Neural progenitor cell (in vitro differentiated cells): ENCODE results near the gene NRIP2. TPM values are rescaled to one million over a fixed set of nuclear protein-coding genes. Genes with fewer than 3 reads are reported as not detected.
A peak's percentile ranks its signal among the peaks of the same experiment; 100 is the strongest.

ENCODE experiments used
- DNase-seq: peaks from one replicate; pipeline ENCODE4 v3.0.0-alpha.2; 2016; ENCODE audit warnings: low spot score
- H2AFZ ChIP-seq: fragments of 200-600 bp; sonication (generic); replicated peaks from 2 replicates; pipeline ENCODE4 v1.6.1; 2016; ENCODE audit warnings: antibody characterized with exemption
- H3F3A ChIP-seq: fragments of 200-600 bp; sonication (generic); 2 replicates; pipeline ENCODE4 v1.6.1; 2016; ENCODE audit warnings: antibody characterized with exemption, low read depth
- H3K27ac ChIP-seq: fragments of 200-600 bp; sonication (generic); 2 replicates; pipeline ENCODE4 v1.5.1; 2016; ENCODE audit warnings: mild to moderate bottlenecking
- H3K27me3 ChIP-seq: fragments of 200-600 bp; sonication (generic); 2 replicates; pipeline ENCODE4 v1.6.1; 2016; ENCODE audit warnings: mild to moderate bottlenecking, moderate library complexity
- H3K36me3 ChIP-seq: fragments of 200-600 bp; sonication (generic); 2 replicates; pipeline ENCODE4 v1.5.1; 2016
- H3K4me1 ChIP-seq: fragments of 200-600 bp; sonication (generic); 2 replicates; pipeline ENCODE4 v1.6.1; 2016; ENCODE audit warnings: mixed run types
- H3K4me2 ChIP-seq: fragments of 200-600 bp; sonication (generic); 2 replicates; pipeline ENCODE4 v1.6.1; 2016
- H3K4me3 ChIP-seq: fragments of 200-600 bp; sonication (generic); 2 replicates; pipeline ENCODE4 v1.5.1; 2016
- H3K79me2 ChIP-seq: fragments of 200-600 bp; sonication (generic); 2 replicates; pipeline ENCODE4 v1.6.1; 2016; ENCODE audit warnings: low read depth
- H3K9ac ChIP-seq: fragments of 200-600 bp; sonication (generic); 2 replicates; pipeline ENCODE4 v1.6.1; 2016
- H3K9me3 ChIP-seq: fragments of 200-600 bp; sonication (generic); 2 replicates; pipeline ENCODE4 v1.5.1; 2016; ENCODE audit warnings: low read depth
- H4K20me1 ChIP-seq: fragments of 200-600 bp; sonication (generic); 2 replicates; pipeline ENCODE4 v1.6.1; 2016; ENCODE audit warnings: low read depth
- H3K27ac Mint-ChIP-seq: 3 replicates; pipeline ENCODE4 v1.8.0; 2021; ENCODE audit warnings: mixed read lengths
- H3K27me3 Mint-ChIP-seq: 2 replicates; pipeline ENCODE4 v1.8.0; 2022; ENCODE audit warnings: low read depth, mild to moderate bottlenecking, inconsistent platforms, moderate library complexity, mixed read lengths; ENCODE audit not compliant: insufficient read depth
- H3K36me3 Mint-ChIP-seq: 3 replicates; pipeline ENCODE4 v1.8.0; 2021; ENCODE audit warnings: mixed read lengths
- H3K4me1 Mint-ChIP-seq: 3 replicates; pipeline ENCODE4 v1.8.0; 2021; ENCODE audit warnings: mixed read lengths
- H3K4me3 Mint-ChIP-seq: 3 replicates; pipeline ENCODE4 v1.8.0; 2021; ENCODE audit warnings: mild to moderate bottlenecking, moderate library complexity, mixed read lengths
- H3K9me3 Mint-ChIP-seq: 3 replicates; pipeline ENCODE4 v1.8.0; 2020; ENCODE audit warnings: mixed read lengths
- CTCF ChIP-seq: fragments of 200-600 bp; sonication (generic); IDR thresholded peaks from 2 replicates; pipeline ENCODE4 v1.5.1; 2017; ENCODE audit warnings: antibody characterized with exemption, mild to moderate bottlenecking
- EZH2 ChIP-seq: fragments of 200-600 bp; sonication (generic); IDR thresholded peaks from 2 replicates; pipeline ENCODE4 v1.6.1; 2017; ENCODE audit warnings: antibody characterized with exemption, mild to moderate bottlenecking, moderate library complexity
- EZH2phosphoT487 ChIP-seq: fragments of 200-600 bp; sonication (generic); IDR thresholded peaks from 2 replicates; pipeline ENCODE4 v1.6.1; 2017; ENCODE audit warnings: antibody characterized with exemption
- total RNA-seq: library from RNA; depleted of rRNA; stranded (reverse); fragments of >200 nt; gene quantifications from 2 replicates; pipeline ENCODE4 v1.2.3, GENCODE V29; 2015; ENCODE audit warnings: low replicate concordance

Gene NRIP2
- total RNA-seq, 1 donor from 2014 or later, result 0.65 TPM

DNA sequence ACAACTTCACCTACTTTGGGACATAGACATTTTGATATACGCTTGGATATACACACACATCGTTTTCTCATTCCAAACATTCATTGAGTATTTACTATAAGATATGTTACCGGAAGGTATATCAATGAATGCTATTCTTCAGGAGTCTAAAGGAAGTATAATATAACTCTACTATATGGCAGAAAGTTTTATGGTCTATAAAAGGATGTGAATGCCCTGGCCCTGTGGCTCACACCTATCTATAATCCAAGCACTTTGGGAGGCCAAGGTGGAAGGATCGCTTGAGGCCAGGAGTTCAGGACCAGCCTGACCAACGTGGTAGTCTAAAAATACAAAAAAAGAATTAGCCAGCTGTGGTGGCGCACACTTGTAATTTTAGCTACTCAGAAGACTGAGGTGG lies 5.6 kb downstream of the NRIP2 start:
- H3K9me3 ChIP-seq, result no peaks in the 10 kb centered on the region
- peaks cover 15% of the 10 kb centered on the region for H3K27me3 Mint-ChIP-seq
- no peak overlapping the region for H3K4me3 ChIP-seq
- no peaks in the 10 kb centered on the region for H3K9me3 Mint-ChIP-seq
- DNase-seq, result no peak
- H3K27ac ChIP-seq, result no peak overlapping the region
- H3K36me3 Mint-ChIP-seq, result peaks cover 14% of the 10 kb centered on the region
- no peak overlapping the region for H3K4me3 Mint-ChIP-seq
- TF ChIP-seq EZH2phosphoT487 (no peak), CTCF (no peak), EZH2 (no peak)
- H2AFZ ChIP-seq, result no peak overlapping the region
- H3K79me2 ChIP-seq, result no peaks in the 10 kb centered on the region
- peaks cover 36% of the 10 kb centered on the region for H3K4me1 Mint-ChIP-seq
- peaks cover 32% of the 10 kb centered on the region for H3F3A ChIP-seq
- H3K27me3 ChIP-seq, result no peaks in the 10 kb centered on the region
- no peaks in the 10 kb centered on the region for H3K36me3 ChIP-seq
- peaks cover 34% of the 10 kb centered on the region for H3K4me1 ChIP-seq
- H3K4me2 ChIP-seq, result no peak overlapping the region
- no peak overlapping the region for H3K9ac ChIP-seq
- H4K20me1 ChIP-seq, result peaks cover 6% of the 10 kb centered on the region
- no peak overlapping the region for H3K27ac Mint-ChIP-seq

DNA sequence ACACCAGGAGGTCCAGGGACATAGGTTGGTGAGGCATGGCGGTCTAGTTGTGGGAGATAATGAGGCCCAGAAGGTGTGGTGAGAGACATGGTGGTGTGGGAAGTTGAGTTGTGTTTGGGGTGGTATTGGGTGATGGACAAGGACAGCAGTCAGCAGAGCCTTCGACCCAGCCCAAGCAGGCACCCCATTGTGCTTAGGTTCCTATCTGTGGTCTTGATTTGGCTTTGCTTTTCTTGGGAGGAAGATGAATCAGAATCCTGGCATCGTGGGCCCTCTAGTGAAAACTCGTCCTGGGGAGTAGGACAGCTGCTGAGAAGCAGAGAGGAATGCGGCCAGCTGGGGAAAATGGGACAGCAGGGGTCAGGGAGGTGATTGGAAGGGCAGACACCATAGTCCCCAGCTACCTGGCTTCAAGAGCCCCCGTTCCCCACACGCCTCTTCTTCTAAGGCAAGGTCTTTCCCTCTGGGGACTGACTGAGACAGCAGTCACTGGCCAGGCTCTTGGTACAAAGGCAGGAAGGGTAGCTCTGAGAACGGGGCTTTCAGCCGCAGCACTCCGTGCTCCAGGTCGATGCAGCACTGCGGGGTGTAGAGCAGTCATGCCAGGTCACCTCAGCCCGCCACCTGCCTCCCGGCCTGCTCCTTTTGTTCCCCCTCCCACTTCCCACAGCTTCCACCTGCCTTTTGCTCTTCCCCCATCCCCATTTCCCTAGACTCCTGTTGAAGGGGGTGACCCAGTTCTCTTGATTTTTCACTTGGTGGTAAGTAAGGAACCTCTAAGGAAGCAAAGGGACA lies 7.9 kb downstream of the NRIP2 start:
- H3K79me2 ChIP-seq, result no peaks in the 10 kb centered on the region
- no peak for TF ChIP-seq CTCF
- TF ChIP-seq EZH2, result no peak
- TF ChIP-seq EZH2phosphoT487, result no peak
- Mint-ChIP-seq H3K4me1 (peaks cover 24% of the 10 kb centered on the region), H3K27me3 (peaks cover 15% of the 10 kb centered on the region), H3K9me3 (no peaks in the 10 kb centered on the region), H3K4me3 (no peak overlapping the region), H3K27ac (peak overlapping the region; percentile 58), H3K36me3 (peaks cover 22% of the 10 kb centered on the region)
- H3K27me3 ChIP-seq, result no peaks in the 10 kb centered on the region
- H3K36me3 ChIP-seq, result no peaks in the 10 kb centered on the region
- DNase-seq, result peak; percentile 11
- H4K20me1 ChIP-seq, result peaks cover 6% of the 10 kb centered on the region
- H2AFZ ChIP-seq, result no peak overlapping the region
- no peak overlapping the region for H3K27ac ChIP-seq
- H3K4me2 ChIP-seq, result peak overlapping the region; percentile 63
- H3F3A ChIP-seq, result peaks cover 31% of the 10 kb centered on the region
- no peaks in the 10 kb centered on the region for H3K9me3 ChIP-seq
- peaks cover 30% of the 10 kb centered on the region for H3K4me1 ChIP-seq
- H3K4me3 ChIP-seq, result no peak overlapping the region
- H3K9ac ChIP-seq, result no peak overlapping the region

- Histone ChIP-seq H3F3A (peaks cover 31% of the 10 kb centered on the region), H3K79me2 (no peaks in the 10 kb centered on the region), H2AFZ (no peak overlapping the region), H3K9ac (no peak overlapping the region), H3K4me3 (no peak overlapping the region), H3K4me2 (peak overlapping the region; percentile 63), H3K27me3 (no peaks in the 10 kb centered on the region), H3K4me1 (peaks cover 30% of the 10 kb centered on the region), H3K36me3 (no peaks in the 10 kb centered on the region), H3K27ac (peak overlapping the region; percentile 88), H4K20me1 (peaks cover 6% of the 10 kb centered on the region), H3K9me3 (no peaks in the 10 kb centered on the region)
- no peak overlapping the region for H3K4me3 Mint-ChIP-seq
- TF ChIP-seq EZH2phosphoT487 (peak; percentile 43), CTCF (no peak), EZH2 (no peak)
- H3K27me3 Mint-ChIP-seq, result peaks cover 15% of the 10 kb centered on the region
- no peaks in the 10 kb centered on the region for H3K9me3 Mint-ChIP-seq
- no peak overlapping the region for H3K27ac Mint-ChIP-seq
- peaks cover 19% of the 10 kb centered on the region for H3K36me3 Mint-ChIP-seq
- peak; percentile 81 for DNase-seq
- peaks cover 24% of the 10 kb centered on the region for H3K4me1 Mint-ChIP-seq
These were observed 8.8 kb downstream of the NRIP2 start for GRCh38 chr12:2826036-2826435.
